Left ventricle myocardium inferior (tissue), 1 donor: Measurements from ENCODE around the gene ADAMTS12. TPM values are rescaled to one million over a fixed set of nuclear protein-coding genes. Genes with fewer than 3 reads are reported as not detected.
"Not testable (repeated sequence)": the region's sequence is repeated elsewhere in the genome, so short reads cannot be mapped to it uniquely, and the experiment has no call there.

Source experiments
- DNase-seq: peaks from one replicate; pipeline ENCODE4 v3.0.0-alpha.2; 2020
- H3K27ac ChIP-seq: fragments of 200-600 bp; replicated peaks from 2 replicates; pipeline ENCODE4 v1.8.0; 2021
- H3K27me3 ChIP-seq: fragments of 200-600 bp; 2 replicates; pipeline ENCODE4 v1.8.0; 2021; ENCODE audit warnings: low read depth
- H3K36me3 ChIP-seq: fragments of 200-600 bp; 2 replicates; pipeline ENCODE4 v1.8.0; 2021
- H3K4me1 ChIP-seq: fragments of 200-600 bp; 2 replicates; pipeline ENCODE4 v1.8.0; 2021
- H3K4me3 ChIP-seq: fragments of 200-600 bp; 2 replicates; pipeline ENCODE4 v1.8.0; 2021; ENCODE audit warnings: mild to moderate bottlenecking, moderate library complexity
- H3K9me3 ChIP-seq: fragments of 200-600 bp; replicated peaks from 2 replicates; pipeline ENCODE4 v1.8.0; 2021
- CTCF ChIP-seq: fragments of 200-600 bp; IDR thresholded peaks from 2 replicates; pipeline ENCODE4 v1.8.0; 2021; ENCODE audit warnings: antibody characterized with exemption, mild to moderate bottlenecking, borderline replicate concordance
- intact Hi-C: fragments of 100-400 bp; cut with micrococcal nuclease; formaldehyde crosslinking; loops from one replicate; pipeline ENCODE4 v1.11.0; 2022
- total RNA-seq: library from RNA; stranded (reverse); fragmentation: NEBNext Ultra II Directional; extraction: Animal tissue kit (Norgen Biotek cat#: 25700); gene quantifications from one replicate; pipeline ENCODE4 v1.2.1, GENCODE V29; 2021
- donor health status: DM: no; HTN: yes; CAD: no; lungs with severe emphysema.

The ADAMTS12 gene
- total RNA-seq, 1 donor from 2014 or later: 0.85 TPM

- H3K4me1 ChIP-seq: no peaks in the 10 kb centered on the region
- TF ChIP-seq CTCF: no peak
- H3K4me3 ChIP-seq: no peak overlapping the region
- intact Hi-C loops: no loop called here
- H3K36me3 ChIP-seq: no peaks in the 10 kb centered on the region
- no peak for DNase-seq
- H3K9me3 ChIP-seq: no peaks in the 10 kb centered on the region
- no peaks in the 10 kb centered on the region for H3K27me3 ChIP-seq
- H3K27ac ChIP-seq: no peak overlapping the region
These were observed 375.4 kb downstream of the ADAMTS12 start for GRCh38 chr5:33516421-33516820.

- H3K36me3 ChIP-seq, H3K4me3 ChIP-seq, H3K4me1 ChIP-seq, DNase-seq, H3K27me3 ChIP-seq, H3K9me3 ChIP-seq, H3K27ac ChIP-seq, intact Hi-C loops: not testable (repeated sequence)
These were observed 376.4 kb downstream of the ADAMTS12 start for GRCh38 chr5:33515366-33515765.

GRCh38 chr5:33513462-33514185, 378.2 kb downstream of the ADAMTS12 start:
- no peak overlapping the region for H3K27ac ChIP-seq
- no peaks in the 10 kb centered on the region for H3K36me3 ChIP-seq
- H3K27me3 ChIP-seq: no peaks in the 10 kb centered on the region
- H3K4me1 ChIP-seq: no peaks in the 10 kb centered on the region
- no peak overlapping the region for H3K4me3 ChIP-seq
- TF ChIP-seq CTCF: no peak
- DNase-seq: no peak
- no peaks in the 10 kb centered on the region for H3K9me3 ChIP-seq
- intact Hi-C loops: no loop called here

GRCh38 chr5:33509036-33509435, 382.8 kb downstream of the ADAMTS12 start:
- Histone ChIP-seq H3K9me3 (no peaks in the 10 kb centered on the region), H3K4me1 (no peaks in the 10 kb centered on the region), H3K27ac (no peak overlapping the region), H3K4me3 (no peak overlapping the region), H3K36me3 (no peaks in the 10 kb centered on the region), H3K27me3 (no peaks in the 10 kb centered on the region)
- no peak for TF ChIP-seq CTCF
- no peak for DNase-seq
- intact Hi-C loops: no loop called here

- TF ChIP-seq CTCF: no peak
- no peak overlapping the region for H3K27ac ChIP-seq
- H3K4me1 ChIP-seq: no peaks in the 10 kb centered on the region
- no peaks in the 10 kb centered on the region for H3K27me3 ChIP-seq
- no peaks in the 10 kb centered on the region for H3K9me3 ChIP-seq
- no peaks in the 10 kb centered on the region for H3K36me3 ChIP-seq
- intact Hi-C loops: no loop called here
- no peak for DNase-seq
- H3K4me3 ChIP-seq: no peak overlapping the region
These were observed 384.4 kb downstream of the ADAMTS12 start for GRCh38 chr5:33507426-33507825.

- no peak for TF ChIP-seq CTCF
- no peaks in the 10 kb centered on the region for H3K36me3 ChIP-seq
- no peaks in the 10 kb centered on the region for H3K27me3 ChIP-seq
- H3K4me3 ChIP-seq: no peak overlapping the region
- intact Hi-C loops: no loop called here
- H3K4me1 ChIP-seq: no peaks in the 10 kb centered on the region
- no peak for DNase-seq
- no peaks in the 10 kb centered on the region for H3K9me3 ChIP-seq
- no peak overlapping the region for H3K27ac ChIP-seq
These were observed 387.2 kb downstream of the ADAMTS12 start for GRCh38 chr5:33504570-33504969.
